GM23338 (cell line): Measurements from ENCODE around the gene CNN3. TPM values are rescaled to one million over a fixed set of nuclear protein-coding genes. Genes with fewer than 3 reads are reported as not detected.

Experiments
- ATAC-seq: fragments of 200-7000 bp; cut with Tn5 transposase; 3 replicates; pipeline ENCODE4 v1.9.1; 2020
- DNase-seq: peaks from one replicate; pipeline ENCODE4 v3.0.0-alpha.2; 2015; ENCODE audit warnings: low spot score
- H2AFZ ChIP-seq: fragments of 200-600 bp; sonication (generic); 2 replicates; pipeline ENCODE4 v1.8.0; 2016; ENCODE audit warnings: antibody characterized with exemption, mild to moderate bottlenecking, moderate library complexity
- H3F3A ChIP-seq: fragments of 200-600 bp; sonication (generic); replicated peaks from 2 replicates; pipeline ENCODE4 v1.8.0; 2017; ENCODE audit warnings: antibody characterized with exemption, mixed run types, low read depth
- H3K27ac ChIP-seq: fragments of 200-600 bp; sonication (generic); 2 replicates; pipeline ENCODE4 v1.6.1; 2016; ENCODE audit warnings: low read depth
- H3K27me3 ChIP-seq: fragments of 200-600 bp; sonication (generic); 2 replicates; pipeline ENCODE4 v1.8.0; 2016; ENCODE audit warnings: mild to moderate bottlenecking, mixed run types, moderate library complexity; ENCODE audit not compliant: insufficient read depth
- H3K36me3 ChIP-seq: fragments of 200-600 bp; sonication (generic); 2 replicates; pipeline ENCODE4 v1.8.0; 2016; ENCODE audit warnings: mild to moderate bottlenecking; ENCODE audit not compliant: insufficient read depth
- H3K4me1 ChIP-seq: fragments of 200-600 bp; sonication (generic); 2 replicates; pipeline ENCODE4 v1.8.0; 2016; ENCODE audit warnings: mild to moderate bottlenecking, moderate library complexity; ENCODE audit not compliant: insufficient read depth
- H3K4me2 ChIP-seq: fragments of 200-600 bp; sonication (generic); 2 replicates; pipeline ENCODE4 v1.7.1; 2017; ENCODE audit warnings: mixed run types
- H3K4me3 ChIP-seq: fragments of 200-600 bp; sonication (generic); 2 replicates; pipeline ENCODE4 v1.6.1; 2016; ENCODE audit warnings: mixed run types
- H3K79me2 ChIP-seq: fragments of 200-600 bp; sonication (generic); replicated peaks from 2 replicates; pipeline ENCODE4 v1.8.0; 2017; ENCODE audit warnings: mild to moderate bottlenecking; ENCODE audit not compliant: insufficient read depth
- H3K9me2 ChIP-seq: fragments of 200-600 bp; sonication (generic); 2 replicates; pipeline ENCODE4 v1.8.0; 2017; ENCODE audit not compliant: insufficient read depth
- H4K20me1 ChIP-seq: fragments of 200-600 bp; sonication (generic); replicated peaks from 2 replicates; pipeline ENCODE4 v1.8.0; 2017; ENCODE audit warnings: mild to moderate bottlenecking; ENCODE audit not compliant: insufficient read depth
- H3K27ac Mint-ChIP-seq: 2 replicates; pipeline ENCODE4 v1.8.0; 2020; ENCODE audit warnings: inconsistent platforms, mild to moderate bottlenecking, moderate library complexity, mixed read lengths
- H3K27me3 Mint-ChIP-seq: 3 replicates; pipeline ENCODE4 v1.8.0; 2022; ENCODE audit warnings: low read depth, mild to moderate bottlenecking, moderate library complexity, mixed read lengths, inconsistent platforms; ENCODE audit not compliant: insufficient read depth, poor library complexity
- H3K36me3 Mint-ChIP-seq: 3 replicates; pipeline ENCODE4 v1.8.0; 2021; ENCODE audit warnings: low read depth, mild to moderate bottlenecking, inconsistent platforms, moderate library complexity, mixed read lengths
- H3K4me1 Mint-ChIP-seq: 3 replicates; pipeline ENCODE4 v1.8.0; 2020; ENCODE audit warnings: mild to moderate bottlenecking, inconsistent platforms, mixed read lengths
- H3K4me3 Mint-ChIP-seq: 3 replicates; pipeline ENCODE4 v1.8.0; 2021; ENCODE audit warnings: moderate library complexity, mild to moderate bottlenecking, inconsistent platforms, mixed read lengths
- H3K9me3 Mint-ChIP-seq: 3 replicates; pipeline ENCODE4 v1.8.0; 2020; ENCODE audit warnings: moderate library complexity, mild to moderate bottlenecking, inconsistent platforms, mixed read lengths
- CREB1 ChIP-seq: fragments of 250-450 bp; sonication (Bioruptor Pico); IDR thresholded peaks from 2 replicates; pipeline ENCODE4 v1.5.0; 2020; ENCODE audit warnings: low read depth, mild to moderate bottlenecking, moderate library complexity
- CTCF ChIP-seq, 2 experiments: fragments of 200-600 bp in 1 of 2; sonication (generic) in 1 of 2; conservative IDR thresholded peaks; 2 replicates each; pipeline versions ENCODE4 v1.5.1 to v1.6.1; 2016 to 2017; ENCODE audit warnings: antibody characterized with exemption in 2 of 2, low read depth in 2 of 2, mild to moderate bottlenecking in 2 of 2, moderate library complexity in 1 of 2
- ETS1 ChIP-seq: IDR thresholded peaks from 2 replicates; pipeline ENCODE4 v1.6.1; 2016; ENCODE audit warnings: antibody characterized with exemption
- EZH2 ChIP-seq: fragments of 200-600 bp; sonication (generic); IDR thresholded peaks from one replicate; pipeline ENCODE4 v1.8.0; 2017; ENCODE audit warnings: antibody characterized with exemption, mild to moderate bottlenecking, low read depth; ENCODE audit not compliant: unreplicated experiment
- EZH2phosphoT487 ChIP-seq: fragments of 200-600 bp; sonication (generic); IDR thresholded peaks from one replicate; pipeline ENCODE4 v1.8.1; 2018; ENCODE audit warnings: antibody characterized with exemption; ENCODE audit not compliant: unreplicated experiment
- JUNB ChIP-seq: IDR thresholded peaks from one replicate; pipeline ENCODE4 v1.6.1; 2016; ENCODE audit warnings: antibody characterized with exemption; ENCODE audit not compliant: unreplicated experiment
- NANOG ChIP-seq: IDR thresholded peaks from 2 replicates; pipeline ENCODE4 v1.6.1; 2016; ENCODE audit warnings: antibody characterized with exemption, borderline replicate concordance
- POLR2AphosphoS5 ChIP-seq: IDR thresholded peaks from 2 replicates; pipeline ENCODE4 v1.6.1; 2016; ENCODE audit warnings: antibody characterized with exemption, low read depth
- STAT1 ChIP-seq: IDR thresholded peaks from one replicate; pipeline ENCODE4 v1.6.1; 2016; ENCODE audit warnings: antibody characterized with exemption; ENCODE audit not compliant: unreplicated experiment
- ZNF114 ChIP-seq: fragments of 250-450 bp; sonication (Bioruptor Pico); IDR thresholded peaks from 2 replicates; pipeline ENCODE4 v1.5.0; 2020; ENCODE audit warnings: mild to moderate bottlenecking, moderate library complexity
- ZNF331 ChIP-seq: fragments of 250-450 bp; sonication (Bioruptor Pico); IDR thresholded peaks from 2 replicates; pipeline ENCODE4 v1.5.0; 2020; ENCODE audit warnings: low read depth, mild to moderate bottlenecking, moderate library complexity
- polyA plus RNA-seq: library from polyadenylated mRNA; unstranded; fragments of >200 nt; fragmentation: Nextera tagmentation; extraction: Ambion mirVana; gene quantifications from 2 replicates; pipeline ENCODE4 v1.2.1, GENCODE V29; 2016
- total RNA-seq: library from RNA; depleted of rRNA; stranded (reverse); fragments of >200 nt; shearing (Covaris generic); gene quantifications from 2 replicates; pipeline ENCODE4 v1.2.3, GENCODE V29; 2014
- TF ChIP-seq, protein P1 (sequence below): IDR thresholded peaks from one replicate; pipeline ENCODE4 v1.6.1; 2018; ENCODE audit warnings: antibody characterized with exemption; ENCODE audit not compliant: unreplicated experiment
- TF ChIP-seq, protein P2 (sequence below): fragments of 250-450 bp; sonication (Bioruptor Pico); IDR thresholded peaks from 2 replicates; pipeline ENCODE4 v1.5.0; 2020; ENCODE audit warnings: mild to moderate bottlenecking, moderate library complexity

Gene CNN3
- total and polyA plus RNA-seq, 2 experiments from 2014 or later = 220 to 312 TPM

DNA sequence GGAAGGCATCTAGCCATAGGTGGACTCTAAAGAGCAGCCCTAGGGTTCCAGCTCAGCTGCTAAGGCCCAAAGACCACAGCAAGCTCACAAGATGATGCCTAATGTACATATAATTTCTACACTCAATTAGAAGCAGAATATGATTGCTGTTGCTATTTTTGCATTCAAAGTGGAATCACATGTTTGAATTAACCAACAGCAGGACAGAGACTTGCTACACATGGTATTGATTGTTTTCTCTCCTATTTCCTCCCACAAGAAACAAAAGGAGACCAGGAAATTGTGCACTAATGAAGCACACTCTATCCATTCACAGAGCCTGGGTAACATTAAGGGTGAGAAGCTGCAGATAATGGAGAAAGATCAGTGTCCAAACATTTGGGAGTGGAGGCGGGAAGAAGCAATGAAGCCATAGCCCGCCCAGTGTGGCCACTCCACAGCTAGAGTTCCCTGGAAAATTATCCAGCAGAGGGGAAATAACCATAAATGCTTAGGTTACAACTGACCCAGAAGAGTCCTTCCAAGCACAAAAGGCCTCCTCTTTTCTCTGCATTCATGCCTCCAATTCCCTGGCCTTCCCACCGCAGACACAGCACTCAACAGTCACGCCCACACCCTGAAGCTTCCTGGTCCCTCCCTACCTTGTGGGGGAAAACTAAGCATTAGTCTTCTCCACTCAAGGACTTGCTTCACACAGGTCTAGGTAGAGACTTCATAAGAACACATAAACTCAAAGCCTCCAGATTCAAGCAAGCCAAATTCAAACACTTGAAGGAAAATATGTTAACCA lies 7.5 kb downstream of the CNN3 start:
- H3K27ac ChIP-seq = no peak overlapping the region
- Mint-ChIP-seq H3K27me3 (peaks cover 5% of the 10 kb centered on the region), H3K36me3 (peaks cover 38% of the 10 kb centered on the region; the same call in 2 of the 3 replicates), H3K4me1 (peaks cover 66% of the 10 kb centered on the region), H3K4me3 (no peak overlapping the region; the same call in 2 of the 3 replicates), H3K27ac (no peak overlapping the region), H3K9me3 (no peaks in the 10 kb centered on the region)
- no peaks in the 10 kb centered on the region for H3F3A ChIP-seq
- H3K9me2 ChIP-seq = peaks cover 3% of the 10 kb centered on the region
- peaks cover 96% of the 10 kb centered on the region for H4K20me1 ChIP-seq
- H3K4me2 ChIP-seq = peak overlapping the region; percentile 56
- no peak overlapping the region for H2AFZ ChIP-seq
- TF ChIP-seq EZH2 (no peak), STAT1 (no peak), ZNF331 (CRISPR knock-in tag) (no peak), NANOG (no peak), ZNF114 (no peak), ETS1 (no peak), EZH2phosphoT487 (no peak), JUNB (no peak), CREB1 (CRISPR knock-in tag) (no peak), POLR2AphosphoS5 (no peak), CTCF (conservative IDR thresholded peaks at IDR 0.05; ENCODE audit: low read depth in 2 of 2) (no peak)
- TF ChIP-seq, protein P1, sequence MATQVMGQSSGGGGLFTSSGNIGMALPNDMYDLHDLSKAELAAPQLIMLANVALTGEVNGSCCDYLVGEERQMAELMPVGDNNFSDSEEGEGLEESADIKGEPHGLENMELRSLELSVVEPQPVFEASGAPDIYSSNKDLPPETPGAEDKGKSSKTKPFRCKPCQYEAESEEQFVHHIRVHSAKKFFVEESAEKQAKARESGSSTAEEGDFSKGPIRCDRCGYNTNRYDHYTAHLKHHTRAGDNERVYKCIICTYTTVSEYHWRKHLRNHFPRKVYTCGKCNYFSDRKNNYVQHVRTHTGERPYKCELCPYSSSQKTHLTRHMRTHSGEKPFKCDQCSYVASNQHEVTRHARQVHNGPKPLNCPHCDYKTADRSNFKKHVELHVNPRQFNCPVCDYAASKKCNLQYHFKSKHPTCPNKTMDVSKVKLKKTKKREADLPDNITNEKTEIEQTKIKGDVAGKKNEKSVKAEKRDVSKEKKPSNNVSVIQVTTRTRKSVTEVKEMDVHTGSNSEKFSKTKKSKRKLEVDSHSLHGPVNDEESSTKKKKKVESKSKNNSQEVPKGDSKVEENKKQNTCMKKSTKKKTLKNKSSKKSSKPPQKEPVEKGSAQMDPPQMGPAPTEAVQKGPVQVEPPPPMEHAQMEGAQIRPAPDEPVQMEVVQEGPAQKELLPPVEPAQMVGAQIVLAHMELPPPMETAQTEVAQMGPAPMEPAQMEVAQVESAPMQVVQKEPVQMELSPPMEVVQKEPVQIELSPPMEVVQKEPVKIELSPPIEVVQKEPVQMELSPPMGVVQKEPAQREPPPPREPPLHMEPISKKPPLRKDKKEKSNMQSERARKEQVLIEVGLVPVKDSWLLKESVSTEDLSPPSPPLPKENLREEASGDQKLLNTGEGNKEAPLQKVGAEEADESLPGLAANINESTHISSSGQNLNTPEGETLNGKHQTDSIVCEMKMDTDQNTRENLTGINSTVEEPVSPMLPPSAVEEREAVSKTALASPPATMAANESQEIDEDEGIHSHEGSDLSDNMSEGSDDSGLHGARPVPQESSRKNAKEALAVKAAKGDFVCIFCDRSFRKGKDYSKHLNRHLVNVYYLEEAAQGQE = no peak
- TF ChIP-seq, protein P2, sequence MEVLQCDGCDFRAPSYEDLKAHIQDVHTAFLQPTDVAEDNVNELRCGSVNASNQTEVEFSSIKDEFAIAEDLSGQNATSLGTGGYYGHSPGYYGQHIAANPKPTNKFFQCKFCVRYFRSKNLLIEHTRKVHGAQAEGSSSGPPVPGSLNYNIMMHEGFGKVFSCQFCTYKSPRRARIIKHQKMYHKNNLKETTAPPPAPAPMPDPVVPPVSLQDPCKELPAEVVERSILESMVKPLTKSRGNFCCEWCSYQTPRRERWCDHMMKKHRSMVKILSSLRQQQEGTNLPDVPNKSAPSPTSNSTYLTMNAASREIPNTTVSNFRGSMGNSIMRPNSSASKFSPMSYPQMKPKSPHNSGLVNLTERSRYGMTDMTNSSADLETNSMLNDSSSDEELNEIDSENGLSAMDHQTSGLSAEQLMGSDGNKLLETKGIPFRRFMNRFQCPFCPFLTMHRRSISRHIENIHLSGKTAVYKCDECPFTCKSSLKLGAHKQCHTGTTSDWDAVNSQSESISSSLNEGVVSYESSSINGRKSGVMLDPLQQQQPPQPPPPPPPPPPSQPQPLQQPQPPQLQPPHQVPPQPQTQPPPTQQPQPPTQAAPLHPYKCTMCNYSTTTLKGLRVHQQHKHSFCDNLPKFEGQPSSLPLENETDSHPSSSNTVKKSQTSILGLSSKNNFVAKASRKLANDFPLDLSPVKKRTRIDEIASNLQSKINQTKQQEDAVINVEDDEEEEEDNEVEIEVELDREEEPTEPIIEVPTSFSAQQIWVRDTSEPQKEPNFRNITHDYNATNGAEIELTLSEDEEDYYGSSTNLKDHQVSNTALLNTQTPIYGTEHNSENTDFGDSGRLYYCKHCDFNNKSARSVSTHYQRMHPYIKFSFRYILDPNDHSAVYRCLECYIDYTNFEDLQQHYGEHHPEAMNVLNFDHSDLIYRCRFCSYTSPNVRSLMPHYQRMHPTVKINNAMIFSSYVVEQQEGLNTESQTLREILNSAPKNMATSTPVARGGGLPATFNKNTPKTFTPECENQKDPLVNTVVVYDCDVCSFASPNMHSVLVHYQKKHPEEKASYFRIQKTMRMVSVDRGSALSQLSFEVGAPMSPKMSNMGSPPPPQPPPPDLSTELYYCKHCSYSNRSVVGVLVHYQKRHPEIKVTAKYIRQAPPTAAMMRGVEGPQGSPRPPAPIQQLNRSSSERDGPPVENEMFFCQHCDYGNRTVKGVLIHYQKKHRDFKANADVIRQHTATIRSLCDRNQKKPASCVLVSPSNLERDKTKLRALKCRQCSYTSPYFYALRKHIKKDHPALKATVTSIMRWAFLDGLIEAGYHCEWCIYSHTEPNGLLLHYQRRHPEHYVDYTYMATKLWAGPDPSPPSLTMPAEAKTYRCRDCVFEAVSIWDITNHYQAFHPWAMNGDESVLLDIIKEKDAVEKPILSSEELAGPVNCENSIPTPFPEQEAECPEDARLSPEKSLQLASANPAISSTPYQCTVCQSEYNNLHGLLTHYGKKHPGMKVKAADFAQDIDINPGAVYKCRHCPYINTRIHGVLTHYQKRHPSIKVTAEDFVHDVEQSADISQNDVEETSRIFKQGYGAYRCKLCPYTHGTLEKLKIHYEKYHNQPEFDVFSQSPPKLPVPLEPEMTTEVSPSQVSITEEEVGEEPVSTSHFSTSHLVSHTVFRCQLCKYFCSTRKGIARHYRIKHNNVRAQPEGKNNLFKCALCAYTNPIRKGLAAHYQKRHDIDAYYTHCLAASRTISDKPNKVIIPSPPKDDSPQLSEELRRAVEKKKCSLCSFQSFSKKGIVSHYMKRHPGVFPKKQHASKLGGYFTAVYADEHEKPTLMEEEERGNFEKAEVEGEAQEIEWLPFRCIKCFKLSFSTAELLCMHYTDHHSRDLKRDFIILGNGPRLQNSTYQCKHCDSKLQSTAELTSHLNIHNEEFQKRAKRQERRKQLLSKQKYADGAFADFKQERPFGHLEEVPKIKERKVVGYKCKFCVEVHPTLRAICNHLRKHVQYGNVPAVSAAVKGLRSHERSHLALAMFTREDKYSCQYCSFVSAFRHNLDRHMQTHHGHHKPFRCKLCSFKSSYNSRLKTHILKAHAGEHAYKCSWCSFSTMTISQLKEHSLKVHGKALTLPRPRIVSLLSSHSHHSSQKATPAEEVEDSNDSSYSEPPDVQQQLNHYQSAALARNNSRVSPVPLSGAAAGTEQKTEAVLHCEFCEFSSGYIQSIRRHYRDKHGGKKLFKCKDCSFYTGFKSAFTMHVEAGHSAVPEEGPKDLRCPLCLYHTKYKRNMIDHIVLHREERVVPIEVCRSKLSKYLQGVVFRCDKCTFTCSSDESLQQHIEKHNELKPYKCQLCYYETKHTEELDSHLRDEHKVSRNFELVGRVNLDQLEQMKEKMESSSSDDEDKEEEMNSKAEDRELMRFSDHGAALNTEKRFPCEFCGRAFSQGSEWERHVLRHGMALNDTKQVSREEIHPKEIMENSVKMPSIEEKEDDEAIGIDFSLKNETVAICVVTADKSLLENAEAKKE (CRISPR knock-in tag) = no peak
- ATAC-seq (peak; percentile 17), DNase-seq (no peak)
- H3K36me3 ChIP-seq = no peaks in the 10 kb centered on the region
- H3K4me3 ChIP-seq = no peak overlapping the region
- H3K27me3 ChIP-seq = no peaks in the 10 kb centered on the region
- peaks cover 100% of the 10 kb centered on the region for H3K79me2 ChIP-seq
- H3K4me1 ChIP-seq = peaks cover 53% of the 10 kb centered on the region
